IPS-NIHi7 (cell line): ENCODE measurements around the gene EPHA4.

Source experiments
- DNase-seq: peaks from one replicate; pipeline ENCODE4 v3.0.0; 2012; ENCODE audit warnings: mixed read lengths; ENCODE audit errors: extremely low spot score

Gene EPHA4

GRCh38 chr2:221397187-221397586 is 174.9 kb downstream of the EPHA4 start:
- DNase-seq = no peak

DNA sequence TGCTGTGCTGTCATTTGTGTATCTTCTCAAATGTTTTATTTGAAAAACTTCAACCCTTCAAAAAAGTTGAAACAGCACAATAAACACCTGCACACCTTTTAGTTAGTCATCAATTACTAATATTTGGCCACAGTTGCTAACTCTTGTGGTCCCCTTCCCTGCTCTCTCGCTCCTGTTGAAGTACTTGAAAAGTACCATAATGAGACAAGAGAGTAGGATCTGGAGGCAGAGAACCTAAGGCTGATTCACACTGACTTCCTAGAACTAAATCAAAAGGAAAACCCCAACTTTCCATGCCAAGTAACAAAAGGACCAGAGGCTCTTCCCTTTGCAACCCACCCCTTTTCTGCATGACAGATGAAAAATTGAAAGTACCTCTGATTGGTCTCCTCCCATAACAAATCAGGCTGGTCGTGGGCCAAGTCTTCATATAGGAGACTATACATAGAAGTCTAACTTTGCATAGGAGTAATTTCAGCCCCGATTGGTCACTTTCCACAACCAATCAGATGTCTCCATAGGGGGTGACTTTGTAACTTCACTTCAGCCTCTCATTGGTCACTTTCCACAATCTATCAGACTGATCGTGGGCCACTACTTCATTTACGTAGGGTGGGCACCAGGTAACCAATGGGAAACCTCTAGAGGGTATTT is 179.7 kb downstream of the EPHA4 start:
- no peak for DNase-seq

DNA sequence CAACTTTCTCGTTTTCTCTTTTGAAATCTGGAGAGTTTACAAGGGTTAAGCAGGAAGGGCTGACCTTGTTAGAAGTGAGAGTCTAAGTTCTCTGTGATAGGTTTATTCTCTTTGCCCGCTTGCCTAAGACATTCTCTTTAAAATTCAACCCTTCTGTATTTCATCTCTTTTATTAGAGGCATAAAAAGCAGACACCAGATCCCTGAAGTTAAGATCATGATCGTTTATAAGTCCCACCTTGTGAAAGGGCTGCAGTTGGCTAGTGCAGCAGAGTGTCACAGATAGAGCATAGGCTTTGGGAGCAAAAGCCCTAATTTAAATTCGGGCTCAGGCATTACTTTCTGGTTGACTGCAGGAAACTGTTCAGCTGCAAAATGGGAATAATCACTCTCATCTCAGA is 181.2 kb downstream of the EPHA4 start:
- DNase-seq = no peak

DNA sequence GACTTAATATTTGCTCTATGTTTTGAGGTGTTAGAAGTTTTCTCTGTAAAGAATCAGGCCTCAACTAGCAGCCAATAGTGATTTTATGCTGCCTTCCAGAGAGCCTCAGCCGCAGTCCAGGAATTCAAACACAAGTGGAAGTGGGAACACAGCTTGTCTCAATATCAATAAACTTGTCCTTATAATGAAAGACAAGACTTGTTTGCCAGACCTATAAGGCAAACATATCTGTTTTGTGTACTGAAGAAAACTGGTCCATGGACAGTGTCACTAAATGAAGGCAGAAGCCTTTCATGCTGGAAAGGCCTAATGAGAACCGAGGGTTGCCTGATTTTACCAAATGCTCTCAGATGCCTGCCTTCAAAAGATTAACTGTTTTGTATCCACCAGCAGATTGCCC is 182.2 kb downstream of the EPHA4 start:
- no peak for DNase-seq

DNA sequence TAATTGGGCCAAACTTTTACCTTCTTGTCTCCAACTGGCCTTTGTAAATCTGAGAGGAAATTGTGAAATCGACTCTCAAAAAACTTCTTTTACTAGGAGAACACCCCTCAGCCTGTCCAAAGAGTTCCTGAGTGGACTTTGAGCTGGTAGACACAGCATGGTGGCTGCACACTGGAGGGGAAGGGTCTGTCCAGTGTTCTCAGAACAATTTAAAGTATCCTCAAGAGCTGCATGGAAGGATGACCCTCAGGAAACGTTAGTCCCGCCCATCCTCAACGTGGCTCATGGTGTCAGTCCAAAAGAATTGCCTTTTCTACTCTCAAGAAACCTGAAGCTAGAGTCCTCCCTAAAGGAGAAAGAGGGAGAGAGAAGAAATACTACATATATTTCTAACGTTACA is 182.7 kb downstream of the EPHA4 start:
- no peak for DNase-seq

DNA sequence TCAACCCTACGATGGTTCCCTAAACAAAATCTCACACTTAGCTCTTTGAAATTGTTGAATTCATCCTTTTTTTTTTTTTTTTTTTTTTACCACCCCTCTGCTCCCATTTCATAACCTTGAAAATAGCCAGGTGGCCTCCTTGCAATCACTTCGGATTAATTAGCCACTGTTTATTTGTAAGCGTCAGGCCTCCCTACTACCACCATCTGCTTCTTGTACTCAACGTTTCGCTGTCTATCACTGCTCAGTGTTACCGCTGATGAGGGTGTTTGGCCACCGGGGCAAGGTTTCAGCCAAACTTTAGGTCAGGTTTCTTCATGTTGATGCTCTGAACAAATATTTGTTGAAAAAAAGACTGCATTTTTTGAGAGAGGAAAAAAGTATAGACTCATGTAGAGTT is 183.2 kb downstream of the EPHA4 start:
- no peak for DNase-seq

- DNase-seq = no peak
Observed at GRCh38 chr2:221385716-221386115, 186.4 kb downstream of the EPHA4 start.

DNA sequence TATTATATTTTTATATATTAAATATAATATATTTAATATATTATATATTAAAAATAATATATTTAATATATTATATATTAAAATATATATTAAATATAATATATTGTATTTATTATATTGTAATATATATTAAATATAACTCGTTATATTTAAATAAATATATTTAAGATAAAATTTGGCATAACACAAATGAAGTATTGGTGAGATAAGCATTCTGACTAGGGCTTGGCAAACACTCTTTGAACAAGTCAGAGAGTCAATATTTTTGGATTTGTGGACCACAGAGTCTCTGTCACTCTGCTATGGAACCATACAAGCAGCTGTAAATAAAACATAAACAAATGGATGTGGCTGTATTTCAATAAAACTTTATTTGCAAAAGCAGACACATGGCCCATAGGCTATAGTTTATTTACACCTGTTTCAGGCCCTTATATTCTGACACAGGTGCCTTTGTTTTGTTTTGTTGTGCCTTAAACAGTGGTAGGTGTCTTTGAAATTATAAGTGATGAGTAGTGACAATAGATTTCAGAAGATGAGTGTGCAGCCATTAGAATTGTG is 190.1 kb downstream of the EPHA4 start:
- DNase-seq = no peak

GRCh38 chr2:221380686-221381085 is 191.4 kb downstream of the EPHA4 start:
- DNase-seq = no peak

- no peak for DNase-seq
Observed at GRCh38 chr2:221380062-221380461, 192.0 kb downstream of the EPHA4 start.

- no peak for DNase-seq
Observed at GRCh38 chr2:221377597-221377996, 194.5 kb downstream of the EPHA4 start.

GRCh38 chr2:221377066-221377465 is 195.0 kb downstream of the EPHA4 start:
- no peak for DNase-seq

DNA sequence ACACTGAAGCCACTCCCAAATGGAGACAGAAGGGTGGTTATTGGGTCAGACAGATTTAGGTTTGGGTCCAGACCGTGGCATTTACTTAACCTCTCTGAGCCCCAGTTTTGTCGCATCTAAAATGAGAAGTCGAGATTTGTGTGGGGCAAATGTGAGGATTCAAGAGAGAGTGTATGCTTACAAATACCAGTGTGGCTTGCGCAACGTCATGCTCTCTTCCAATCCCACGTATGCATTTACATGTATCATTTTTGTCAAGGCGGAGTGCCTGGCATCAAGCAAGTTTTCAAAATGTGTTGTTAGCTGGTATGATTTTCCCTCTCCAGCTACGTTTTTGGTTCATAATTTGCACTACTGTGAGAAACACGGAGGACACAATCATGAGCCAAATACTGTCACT is 197.9 kb downstream of the EPHA4 start:
- no peak for DNase-seq

DNA sequence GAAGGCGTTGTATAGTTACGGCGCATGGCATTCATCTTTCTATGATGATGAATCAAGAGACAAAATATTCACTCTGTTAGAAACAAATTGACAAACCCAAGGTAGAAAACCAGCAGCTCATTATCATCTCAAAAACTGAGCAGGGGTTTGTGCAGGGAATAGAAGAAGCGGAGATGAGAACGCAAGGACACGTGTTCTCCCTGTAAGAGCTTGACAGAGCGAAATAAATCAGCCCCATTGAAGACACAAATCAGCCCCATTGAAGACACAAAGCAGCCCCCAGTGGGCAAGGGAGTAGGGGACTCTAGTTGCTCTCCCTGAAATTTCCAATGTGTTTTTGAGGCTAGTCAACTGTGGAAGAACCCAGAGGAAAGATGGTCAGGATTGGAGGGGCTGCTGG is 199.2 kb downstream of the EPHA4 start:
- DNase-seq = no peak

- peak; percentile 81 for DNase-seq
Observed at GRCh38 chr2:221372159-221372884, 199.8 kb downstream of the EPHA4 start.

DNA sequence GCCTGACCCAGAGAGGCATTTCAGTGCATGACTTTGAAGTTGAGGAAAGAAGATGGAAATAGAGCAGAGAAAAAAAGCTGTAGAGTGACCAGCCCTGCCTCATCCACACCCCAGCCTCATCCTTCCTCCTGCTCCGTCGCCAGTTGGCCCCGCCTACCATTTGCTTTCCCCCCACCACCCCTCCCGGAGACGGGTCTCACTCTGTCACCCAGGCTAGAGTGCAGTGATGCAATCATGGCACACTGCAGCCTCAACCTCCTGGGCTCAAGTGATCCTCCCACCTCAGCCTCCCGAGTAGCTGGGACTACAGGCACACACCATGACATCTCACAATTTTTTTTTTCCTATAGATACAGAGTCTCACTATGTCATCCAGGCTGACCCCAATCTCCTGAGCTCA is 200.8 kb downstream of the EPHA4 start:
- DNase-seq = no peak

DNA sequence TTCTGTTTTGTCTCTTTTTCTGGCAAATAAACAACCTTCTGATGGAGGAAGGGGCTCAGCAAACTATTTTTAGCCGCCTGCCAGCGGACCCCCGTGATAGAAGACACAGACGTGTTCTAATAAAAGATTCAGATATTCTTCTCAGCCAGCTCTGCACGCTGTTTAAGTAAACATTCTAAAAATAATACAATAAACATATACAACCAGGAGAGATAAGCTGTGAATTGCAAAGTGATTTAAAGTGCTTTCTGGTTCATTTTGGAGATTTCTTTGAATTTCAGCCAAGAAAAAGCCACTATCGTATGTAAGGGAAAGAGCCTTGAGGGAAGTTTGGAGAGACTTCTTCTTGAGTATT is 201.3 kb downstream of the EPHA4 start:
- DNase-seq = no peak

DNA sequence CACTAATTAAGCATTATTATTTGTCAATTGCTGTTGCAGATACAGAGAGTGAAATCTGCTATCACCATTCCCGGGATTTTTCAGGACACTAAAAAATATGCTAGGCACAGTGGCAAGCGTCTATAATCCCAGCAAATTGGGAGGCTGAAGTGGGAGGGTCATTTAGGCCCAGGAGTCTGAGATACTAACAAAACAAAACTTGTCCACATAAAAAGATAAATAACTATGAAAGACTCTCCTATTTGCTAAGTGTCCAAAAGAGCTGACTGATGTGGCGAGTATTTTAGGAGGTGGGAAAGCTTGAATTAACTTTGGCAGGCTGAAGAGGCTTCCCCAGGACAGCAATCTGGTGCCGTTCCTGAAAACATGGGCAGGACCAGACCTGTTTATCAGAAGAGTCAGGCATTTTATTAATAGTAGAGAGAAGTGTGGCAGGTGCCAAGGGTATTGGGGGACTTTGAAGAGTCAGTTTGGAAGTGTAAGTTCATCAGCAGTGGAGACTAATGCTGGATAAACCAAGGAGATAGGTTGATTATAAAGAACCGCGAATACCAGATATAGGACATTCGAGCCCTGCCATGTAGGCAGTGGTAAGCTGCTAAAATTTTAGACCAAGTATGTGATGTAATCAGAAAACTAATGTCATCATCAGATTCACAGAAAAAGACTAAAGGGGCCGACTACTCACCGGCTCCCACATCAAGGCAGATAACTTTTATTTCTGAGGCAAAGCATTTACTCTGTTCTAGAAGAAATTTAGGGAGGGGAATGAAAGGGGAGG is 201.8 kb downstream of the EPHA4 start:
- DNase-seq = no peak
